Measurements from ENCODE around the gene DLG2. TPM values are rescaled to one million over a fixed set of nuclear protein-coding genes. Genes with fewer than 3 reads are reported as not detected.

Gene DLG2
- total and polyA plus RNA-seq, 9 of the 15 experiments (the other 6 are each of a cell fraction or from before 2014, with no cell fraction given) = 0.52 to 1.6 (median 0.95) TPM

DNA sequence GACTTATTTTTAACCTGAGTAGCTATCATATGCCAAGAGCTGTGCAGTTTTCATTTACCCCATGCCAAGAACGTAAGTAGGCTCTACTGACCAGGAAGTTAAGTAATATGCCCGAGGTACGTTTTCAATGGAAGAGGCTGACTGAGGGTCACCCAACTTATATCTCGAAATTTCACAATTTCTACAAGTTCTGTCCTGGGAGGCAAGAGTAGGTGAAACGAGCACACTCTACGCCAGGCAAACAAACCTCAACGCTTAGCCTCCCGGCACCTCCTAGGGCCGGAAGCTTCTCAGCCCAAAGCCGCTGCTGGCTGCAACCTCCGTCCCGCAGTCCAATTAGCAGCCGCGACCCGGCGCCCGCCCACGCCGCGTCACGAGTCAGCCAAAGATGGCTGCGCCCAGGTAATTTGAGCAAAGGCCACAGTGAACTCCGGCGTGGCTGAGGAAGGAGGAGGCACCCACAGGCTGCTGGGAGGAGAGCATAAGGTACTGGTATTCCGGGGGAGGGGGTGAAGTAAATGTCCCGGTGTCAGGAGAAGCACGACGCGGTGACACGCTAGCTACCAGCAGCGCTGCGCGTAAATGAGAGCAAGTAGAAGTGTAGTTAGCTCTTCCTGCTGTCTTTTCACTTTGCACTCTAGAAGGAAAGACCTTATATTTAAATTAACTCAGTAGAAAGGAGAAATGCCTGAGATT, 20.6 kb upstream of the DLG2 start, which contains the start of gene TMEM126A (continued):
- TF ChIP-seq, protein P1, sequence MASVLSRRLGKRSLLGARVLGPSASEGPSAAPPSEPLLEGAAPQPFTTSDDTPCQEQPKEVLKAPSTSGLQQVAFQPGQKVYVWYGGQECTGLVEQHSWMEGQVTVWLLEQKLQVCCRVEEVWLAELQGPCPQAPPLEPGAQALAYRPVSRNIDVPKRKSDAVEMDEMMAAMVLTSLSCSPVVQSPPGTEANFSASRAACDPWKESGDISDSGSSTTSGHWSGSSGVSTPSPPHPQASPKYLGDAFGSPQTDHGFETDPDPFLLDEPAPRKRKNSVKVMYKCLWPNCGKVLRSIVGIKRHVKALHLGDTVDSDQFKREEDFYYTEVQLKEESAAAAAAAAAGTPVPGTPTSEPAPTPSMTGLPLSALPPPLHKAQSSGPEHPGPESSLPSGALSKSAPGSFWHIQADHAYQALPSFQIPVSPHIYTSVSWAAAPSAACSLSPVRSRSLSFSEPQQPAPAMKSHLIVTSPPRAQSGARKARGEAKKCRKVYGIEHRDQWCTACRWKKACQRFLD (CRISPR knock-in tag; IDR thresholded peaks at IDR 0.05) = no peak
- TF ChIP-seq BMI1 (IDR thresholded peaks at IDR 0.05; ENCODE audit: low read length) = no peak
- TF ChIP-seq PTBP1 (IDR thresholded peaks at IDR 0.05; ENCODE audit: low read depth, low read length) = no peak
- no peak for TF ChIP-seq ZNF23 (CRISPR knock-in tag; IDR thresholded peaks at IDR 0.05)
- 0 out of 2 replicates have a peak, but pooled peaks have one; percentile 82 for TF ChIP-seq OTX1 (CRISPR knock-in tag; IDR thresholded peaks at IDR 0.05)
- no peak for TF ChIP-seq HDAC6 (IDR thresholded peaks at IDR 0.05; ENCODE audit: low read depth, low read length)
- no peak for TF ChIP-seq ZNF165 (CRISPR knock-in tag; IDR thresholded peaks at IDR 0.05; ENCODE audit: borderline replicate concordance)
- TF ChIP-seq ZNF217 (CRISPR knock-in tag; IDR thresholded peaks at IDR 0.05) = no peak
- TF ChIP-seq EP400 (IDR thresholded peaks at IDR 0.05) = peak; percentile 79; the same call in 1 of the 2 replicates
- no peak for TF ChIP-seq SPI1 (IDR thresholded peaks at IDR 0.05; ENCODE audit: borderline replicate concordance, low read depth, low read length)
- TF ChIP-seq, protein P2, sequence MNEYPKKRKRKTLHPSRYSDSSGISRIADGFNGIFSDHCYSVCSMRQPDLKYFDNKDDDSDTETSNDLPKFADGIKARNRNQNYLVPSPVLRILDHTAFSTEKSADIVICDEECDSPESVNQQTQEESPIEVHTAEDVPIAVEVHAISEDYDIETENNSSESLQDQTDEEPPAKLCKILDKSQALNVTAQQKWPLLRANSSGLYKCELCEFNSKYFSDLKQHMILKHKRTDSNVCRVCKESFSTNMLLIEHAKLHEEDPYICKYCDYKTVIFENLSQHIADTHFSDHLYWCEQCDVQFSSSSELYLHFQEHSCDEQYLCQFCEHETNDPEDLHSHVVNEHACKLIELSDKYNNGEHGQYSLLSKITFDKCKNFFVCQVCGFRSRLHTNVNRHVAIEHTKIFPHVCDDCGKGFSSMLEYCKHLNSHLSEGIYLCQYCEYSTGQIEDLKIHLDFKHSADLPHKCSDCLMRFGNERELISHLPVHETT (CRISPR knock-in tag; conservative IDR thresholded peaks at IDR 0.05 in 1 of 2, IDR thresholded peaks at IDR 0.05 in 1 of 2) = no peak
- TF ChIP-seq NUFIP1 (IDR thresholded peaks at IDR 0.05; ENCODE audit: partially characterized antibody) = no peak
- no peak for TF ChIP-seq TRIM24 (IDR thresholded peaks at IDR 0.05)
- TF ChIP-seq ELF4 (CRISPR knock-in tag; IDR thresholded peaks at IDR 0.05) = 0 out of 2 replicates have a peak, but pooled peaks have one; percentile 53
- TF ChIP-seq, protein P3, sequence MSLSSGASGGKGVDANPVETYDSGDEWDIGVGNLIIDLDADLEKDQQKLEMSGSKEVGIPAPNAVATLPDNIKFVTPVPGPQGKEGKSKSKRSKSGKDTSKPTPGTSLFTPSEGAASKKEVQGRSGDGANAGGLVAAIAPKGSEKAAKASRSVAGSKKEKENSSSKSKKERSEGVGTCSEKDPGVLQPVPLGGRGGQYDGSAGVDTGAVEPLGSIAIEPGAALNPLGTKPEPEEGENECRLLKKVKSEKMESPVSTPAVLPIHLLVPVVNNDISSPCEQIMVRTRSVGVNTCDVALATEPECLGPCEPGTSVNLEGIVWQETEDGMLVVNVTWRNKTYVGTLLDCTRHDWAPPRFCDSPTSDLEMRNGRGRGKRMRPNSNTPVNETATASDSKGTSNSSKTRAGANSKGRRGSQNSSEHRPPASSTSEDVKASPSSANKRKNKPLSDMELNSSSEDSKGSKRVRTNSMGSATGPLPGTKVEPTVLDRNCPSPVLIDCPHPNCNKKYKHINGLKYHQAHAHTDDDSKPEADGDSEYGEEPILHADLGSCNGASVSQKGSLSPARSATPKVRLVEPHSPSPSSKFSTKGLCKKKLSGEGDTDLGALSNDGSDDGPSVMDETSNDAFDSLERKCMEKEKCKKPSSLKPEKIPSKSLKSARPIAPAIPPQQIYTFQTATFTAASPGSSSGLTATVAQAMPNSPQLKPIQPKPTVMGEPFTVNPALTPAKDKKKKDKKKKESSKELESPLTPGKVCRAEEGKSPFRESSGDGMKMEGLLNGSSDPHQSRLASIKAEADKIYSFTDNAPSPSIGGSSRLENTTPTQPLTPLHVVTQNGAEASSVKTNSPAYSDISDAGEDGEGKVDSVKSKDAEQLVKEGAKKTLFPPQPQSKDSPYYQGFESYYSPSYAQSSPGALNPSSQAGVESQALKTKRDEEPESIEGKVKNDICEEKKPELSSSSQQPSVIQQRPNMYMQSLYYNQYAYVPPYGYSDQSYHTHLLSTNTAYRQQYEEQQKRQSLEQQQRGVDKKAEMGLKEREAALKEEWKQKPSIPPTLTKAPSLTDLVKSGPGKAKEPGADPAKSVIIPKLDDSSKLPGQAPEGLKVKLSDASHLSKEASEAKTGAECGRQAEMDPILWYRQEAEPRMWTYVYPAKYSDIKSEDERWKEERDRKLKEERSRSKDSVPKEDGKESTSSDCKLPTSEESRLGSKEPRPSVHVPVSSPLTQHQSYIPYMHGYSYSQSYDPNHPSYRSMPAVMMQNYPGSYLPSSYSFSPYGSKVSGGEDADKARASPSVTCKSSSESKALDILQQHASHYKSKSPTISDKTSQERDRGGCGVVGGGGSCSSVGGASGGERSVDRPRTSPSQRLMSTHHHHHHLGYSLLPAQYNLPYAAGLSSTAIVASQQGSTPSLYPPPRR (CRISPR knock-in tag; IDR thresholded peaks at IDR 0.05; ENCODE audit: borderline replicate concordance) = no peak
- TF ChIP-seq POLR2G (IDR thresholded peaks at IDR 0.05; ENCODE audit: low read depth, low read length) = peak; percentile 97
- TF ChIP-seq, protein P4, sequence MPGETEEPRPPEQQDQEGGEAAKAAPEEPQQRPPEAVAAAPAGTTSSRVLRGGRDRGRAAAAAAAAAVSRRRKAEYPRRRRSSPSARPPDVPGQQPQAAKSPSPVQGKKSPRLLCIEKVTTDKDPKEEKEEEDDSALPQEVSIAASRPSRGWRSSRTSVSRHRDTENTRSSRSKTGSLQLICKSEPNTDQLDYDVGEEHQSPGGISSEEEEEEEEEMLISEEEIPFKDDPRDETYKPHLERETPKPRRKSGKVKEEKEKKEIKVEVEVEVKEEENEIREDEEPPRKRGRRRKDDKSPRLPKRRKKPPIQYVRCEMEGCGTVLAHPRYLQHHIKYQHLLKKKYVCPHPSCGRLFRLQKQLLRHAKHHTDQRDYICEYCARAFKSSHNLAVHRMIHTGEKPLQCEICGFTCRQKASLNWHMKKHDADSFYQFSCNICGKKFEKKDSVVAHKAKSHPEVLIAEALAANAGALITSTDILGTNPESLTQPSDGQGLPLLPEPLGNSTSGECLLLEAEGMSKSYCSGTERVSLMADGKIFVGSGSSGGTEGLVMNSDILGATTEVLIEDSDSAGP (CRISPR knock-in tag; IDR thresholded peaks at IDR 0.05) = no peak

Data from K562 (cell line).